GM18526 (cell line): ENCODE results near the gene NDUFS7.

Source experiments
- POLR2A ChIP-seq: IDR thresholded peaks from 3 replicates; pipeline ENCODE4 v1.6.1; 2011; ENCODE audit not compliant: insufficient read length; ENCODE audit errors: extremely low read depth

Gene NDUFS7

GRCh38 chr19:1416014-1416841, 32.5 kb downstream of the NDUFS7 start:
- TF ChIP-seq POLR2A, result no peak

DNA sequence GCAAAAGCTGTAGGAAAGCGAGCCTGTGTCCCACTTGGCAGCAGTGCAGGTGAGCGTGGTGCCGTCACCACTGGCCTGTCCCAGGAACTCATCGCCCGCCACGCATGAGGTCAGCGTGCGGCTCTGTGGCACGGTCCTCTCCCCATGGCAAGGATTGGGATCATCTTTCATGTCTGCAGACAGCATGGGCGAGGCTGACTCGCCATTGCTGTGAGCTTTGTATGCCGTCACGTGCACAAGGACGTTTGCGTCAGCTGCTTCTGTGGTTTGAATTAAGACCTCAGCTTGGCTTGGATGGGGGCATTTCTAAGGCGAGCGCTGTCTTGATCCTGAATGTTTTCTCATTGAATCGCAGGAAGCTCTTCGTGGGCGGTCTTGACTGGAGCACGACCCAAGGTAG, 33.4 kb downstream of the NDUFS7 start:
- TF ChIP-seq POLR2A, result no peak

DNA sequence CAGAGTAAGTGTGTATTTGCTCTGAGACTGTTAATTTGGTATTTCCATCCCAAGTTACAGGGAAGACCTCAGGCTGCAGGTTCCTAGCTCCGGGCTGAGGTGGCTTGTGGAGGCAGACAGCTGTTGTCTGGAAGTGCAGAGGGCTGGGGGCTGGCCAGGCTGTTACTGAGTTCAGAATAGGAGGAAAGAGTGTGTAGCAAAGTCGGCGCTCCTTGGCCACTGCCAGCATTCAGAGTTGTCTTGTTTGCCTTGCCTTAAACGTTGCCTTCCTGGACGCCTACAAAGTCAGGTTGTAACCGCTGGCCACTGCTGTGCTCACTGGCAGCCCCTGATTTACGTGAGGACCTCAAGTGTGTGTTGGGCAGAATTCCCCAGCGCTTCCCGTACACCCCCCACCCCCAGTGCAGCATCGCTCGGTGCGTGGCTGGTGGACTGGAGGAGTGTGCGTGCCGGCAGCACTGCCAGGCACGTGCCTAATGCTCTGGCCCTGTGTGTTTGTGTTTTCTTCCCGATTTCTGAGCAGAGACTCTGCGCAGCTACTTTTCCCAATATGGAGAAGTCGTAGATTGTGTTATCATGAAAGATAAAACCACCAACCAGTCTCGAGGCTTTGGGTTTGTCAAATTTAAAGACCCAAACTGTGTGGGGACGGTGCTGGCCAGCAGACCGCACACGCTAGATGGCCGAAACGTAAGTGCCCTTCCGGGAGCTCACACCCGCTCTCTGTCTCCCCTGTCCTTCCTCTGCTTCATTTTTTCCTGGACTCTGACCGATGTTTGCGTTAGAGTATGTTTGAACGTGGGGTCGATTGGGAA, 34.2 kb downstream of the NDUFS7 start:
- no peak for TF ChIP-seq POLR2A

GRCh38 chr19:1418496-1418775, 34.7 kb downstream of the NDUFS7 start:
- no peak for TF ChIP-seq POLR2A

DNA sequence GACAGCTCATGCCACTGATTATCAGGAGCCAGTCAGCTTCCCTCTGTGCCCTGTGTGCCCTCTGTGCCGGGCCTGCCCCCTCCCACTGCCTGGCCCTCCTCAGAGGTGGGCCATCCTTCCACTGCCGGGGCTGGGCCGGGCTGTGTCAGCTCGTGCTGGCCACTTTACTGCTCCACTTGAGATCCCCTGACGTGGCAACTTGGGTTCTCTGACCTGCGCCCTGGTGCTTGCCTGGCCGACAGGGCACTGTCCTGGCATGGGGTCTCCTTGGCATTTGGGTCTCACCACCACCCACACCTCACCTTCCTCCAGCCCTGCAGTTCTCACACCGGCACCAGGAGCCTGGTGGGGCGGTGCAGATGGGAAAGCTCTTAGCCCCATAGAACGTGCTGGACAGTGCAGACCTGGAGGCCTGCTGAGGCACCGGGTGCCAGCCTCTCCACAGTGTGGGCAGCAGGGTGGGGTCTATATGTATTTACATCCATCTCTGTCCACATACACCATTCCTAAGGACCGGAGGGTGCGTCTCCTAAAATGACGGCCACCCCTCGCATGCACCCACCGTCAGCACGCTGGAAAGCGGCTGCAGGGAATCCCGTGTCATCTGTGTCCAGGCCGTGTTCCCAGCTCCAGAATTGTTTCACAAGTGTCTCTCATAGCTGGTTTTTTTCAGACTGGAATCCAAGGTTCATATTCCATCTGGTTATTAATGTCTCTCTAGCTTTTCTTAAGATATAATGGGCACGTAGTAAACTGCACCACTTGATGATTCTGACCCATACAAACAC, 35.4 kb downstream of the NDUFS7 start:
- no peak for TF ChIP-seq POLR2A

DNA sequence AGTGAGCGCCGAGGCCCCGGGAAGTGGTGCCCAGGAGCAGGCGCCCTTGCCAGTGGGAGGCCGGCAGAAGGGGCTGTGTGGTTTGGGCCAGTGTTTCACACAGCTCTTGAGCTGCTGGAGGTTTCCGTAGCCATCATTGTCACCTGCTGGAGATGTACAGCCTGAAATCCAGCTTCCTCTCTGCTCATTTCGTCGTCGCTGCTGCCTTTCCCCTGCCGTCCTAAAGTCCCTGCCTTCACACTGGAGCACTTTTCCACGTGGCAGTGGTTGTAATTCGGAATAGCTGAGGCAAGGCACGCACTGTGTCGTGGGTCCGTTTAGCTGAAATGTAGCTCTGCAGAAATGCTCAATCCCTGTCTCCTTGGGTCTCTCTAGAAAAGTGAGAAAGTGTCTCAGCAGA, 36.9 kb downstream of the NDUFS7 start:
- TF ChIP-seq POLR2A, result no peak

- no peak for TF ChIP-seq POLR2A
Measured at GRCh38 chr19:1421218-1421957, 37.7 kb downstream of the NDUFS7 start.

GRCh38 chr19:1421958-1422305, 38.2 kb downstream of the NDUFS7 start:
- no peak for TF ChIP-seq POLR2A

- TF ChIP-seq POLR2A, result no peak
Measured at GRCh38 chr19:1422360-1422759, 38.7 kb downstream of the NDUFS7 start.

DNA sequence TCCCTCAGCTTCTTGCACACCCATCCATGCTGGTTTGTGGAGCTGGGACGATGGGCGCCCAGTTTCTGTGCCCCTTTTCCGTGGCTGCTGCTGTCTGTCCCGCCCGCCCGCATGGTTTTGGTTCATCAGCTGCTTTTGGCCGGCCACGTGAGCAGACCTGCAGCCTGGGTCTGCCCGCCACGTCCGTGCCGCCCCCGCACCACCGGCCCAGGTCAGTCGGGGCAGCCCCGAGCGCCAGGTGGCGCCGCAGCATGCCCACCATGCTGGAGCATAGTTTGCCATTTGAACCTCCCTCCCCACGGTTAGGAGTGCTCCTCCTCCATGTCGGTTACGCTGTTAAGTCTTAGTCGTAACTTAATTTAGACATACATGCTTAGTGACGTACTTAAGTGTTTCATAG, 39.2 kb downstream of the NDUFS7 start:
- no peak for TF ChIP-seq POLR2A

DNA sequence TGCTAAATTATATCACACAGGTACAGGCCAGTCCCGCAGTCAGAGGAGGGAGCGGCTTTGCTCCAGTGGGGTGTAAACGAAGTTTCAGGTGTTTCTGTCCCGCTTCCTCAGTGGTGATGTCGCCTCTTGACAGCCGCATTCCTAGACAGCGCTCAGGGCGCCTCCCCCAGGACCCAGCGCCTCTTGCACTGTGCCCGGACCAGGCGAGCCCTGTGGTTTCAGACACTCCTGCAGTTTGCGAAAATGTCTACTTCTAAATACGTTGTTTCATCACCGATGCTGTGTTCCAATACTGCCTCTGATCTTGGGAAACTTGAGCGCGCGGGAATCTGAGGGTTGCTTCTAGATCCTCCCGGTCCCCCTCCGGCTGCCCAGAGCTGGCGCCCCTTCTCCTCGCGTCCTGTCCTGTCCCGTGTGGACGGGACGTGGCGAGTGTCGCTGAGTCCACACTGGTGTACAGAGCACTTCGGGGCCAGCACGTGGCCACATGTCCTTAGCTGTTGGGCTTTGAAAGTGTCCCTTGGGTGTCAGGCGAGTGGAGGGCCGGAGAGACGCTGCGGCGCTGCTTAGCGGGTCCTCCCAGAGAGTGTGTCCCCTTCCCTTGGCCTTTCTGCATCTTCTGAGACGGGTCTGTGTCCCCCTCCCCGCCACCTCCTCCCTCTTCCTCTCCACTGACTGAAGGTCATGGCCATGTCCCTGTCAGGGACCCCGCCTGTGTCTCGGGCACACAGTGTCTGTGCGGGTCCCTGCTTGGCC, 39.9 kb downstream of the NDUFS7 start:
- no peak for TF ChIP-seq POLR2A

GRCh38 chr19:1424192-1424955, 40.7 kb downstream of the NDUFS7 start:
- TF ChIP-seq POLR2A, result no peak

GRCh38 chr19:1425102-1425837, 41.6 kb downstream of the NDUFS7 start:
- no peak for TF ChIP-seq POLR2A

DNA sequence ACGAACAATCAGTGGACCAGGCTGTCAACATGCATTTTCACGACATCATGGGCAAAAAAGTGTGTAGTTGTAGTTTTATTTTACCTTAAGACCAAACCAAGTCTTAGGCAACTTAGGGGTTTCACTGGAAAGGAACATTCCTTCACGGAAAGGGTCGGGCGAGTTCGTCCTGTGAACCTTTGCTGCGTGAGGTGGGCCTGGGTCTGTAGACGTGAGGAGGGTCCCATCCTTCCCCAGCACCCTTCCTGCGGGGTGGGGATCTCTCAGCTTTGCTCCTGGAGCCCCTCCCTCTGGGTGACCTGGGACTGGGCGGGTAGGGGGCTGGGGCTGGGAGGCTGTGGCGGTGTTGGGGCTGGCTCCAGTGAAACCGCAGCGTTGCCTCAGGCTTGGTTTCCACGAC, 42.2 kb downstream of the NDUFS7 start:
- TF ChIP-seq POLR2A, result no peak

DNA sequence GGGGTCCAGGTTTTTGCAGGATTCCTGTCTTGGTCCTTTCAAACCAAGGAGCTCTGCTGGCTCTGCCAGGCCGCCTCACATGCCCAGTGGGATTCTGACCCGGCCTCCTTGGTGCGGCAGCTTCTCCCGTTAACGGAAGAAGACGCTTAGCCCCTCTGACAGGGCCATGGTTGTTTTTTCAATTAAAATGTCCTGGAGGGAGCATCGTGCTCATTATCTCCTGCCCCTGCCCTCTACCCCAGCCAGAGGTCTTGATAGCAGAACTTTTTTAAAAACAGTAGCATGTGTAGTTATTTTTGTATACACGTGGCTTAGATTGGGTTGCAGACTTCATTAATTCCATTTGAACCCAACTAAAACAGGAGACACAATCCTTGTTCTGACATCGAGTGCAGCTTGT, 43.0 kb downstream of the NDUFS7 start:
- no peak for TF ChIP-seq POLR2A
